NCI-H1105 treated with DMSO at 0.1 percent for 48 hours (cell line): Measurements from ENCODE around the gene VWA7.

Experiments used
- DNase-seq: peaks from one replicate; lab custom pipeline; 2025; lab: John Stamatoyannopoulos, UW

Gene VWA7

GRCh38 chr6:31752739-31753319, 24.3 kb downstream of the VWA7 start:
- DNase-seq: no peak

- no peak for DNase-seq
These were observed 26.6 kb downstream of the VWA7 start for GRCh38 chr6:31750411-31751022.

GRCh38 chr6:31749301-31750036, 27.7 kb downstream of the VWA7 start:
- no peak for DNase-seq

GRCh38 chr6:31744422-31744821, 32.7 kb downstream of the VWA7 start:
- DNase-seq: no peak

GRCh38 chr6:31742894-31743293, 34.2 kb downstream of the VWA7 start:
- no peak for DNase-seq

GRCh38 chr6:31741815-31742214, 35.3 kb downstream of the VWA7 start:
- DNase-seq: no peak

GRCh38 chr6:31740397-31741223, 36.5 kb downstream of the VWA7 start:
- DNase-seq: no peak

- peak; percentile 98 for DNase-seq
These were observed 37.3 kb downstream of the VWA7 start, which contains the start of gene MSH5 for GRCh38 chr6:31739639-31740396. Gene MSH5, plus strand, starts transcription at chr6:31740005. Its CDS starts 462 bp downstream, at chr6:31740467.

- no peak for DNase-seq
These were observed 38.8 kb downstream of the VWA7 start for GRCh38 chr6:31737991-31738979.

GRCh38 chr6:31737315-31737990, 39.7 kb downstream of the VWA7 start:
- no peak for DNase-seq

GRCh38 chr6:31736768-31737314, 40.3 kb downstream of the VWA7 start:
- no peak for DNase-seq

GRCh38 chr6:31736021-31736767, 40.9 kb downstream of the VWA7 start, which contains the start of gene CLIC1:
Gene CLIC1, minus strand, starts transcription at chr6:31736530. Its CDS starts 230 bp downstream, at chr6:31736300.
- DNase-seq: peak; percentile 70

GRCh38 chr6:31734821-31735406, 42.2 kb downstream of the VWA7 start:
- DNase-seq: no peak

GRCh38 chr6:31734247-31734820, 42.8 kb downstream of the VWA7 start:
- DNase-seq: no peak

- no peak for DNase-seq
These were observed 43.4 kb downstream of the VWA7 start for GRCh38 chr6:31733734-31734133.

GRCh38 chr6:31732029-31732428, 45.1 kb downstream of the VWA7 start:
- no peak for DNase-seq

- DNase-seq: no peak
These were observed 46.5 kb downstream of the VWA7 start for GRCh38 chr6:31730631-31731086.
